Measurements from ENCODE around the gene PCF11. TPM values are rescaled to one million over a fixed set of nuclear protein-coding genes. Genes with fewer than 3 reads are reported as not detected.

PCF11 gene
- total RNA-seq, 1 donor: 46.2 TPM

GRCh38 chr11:83172551-83172950, 15.6 kb downstream of the PCF11 start:
- no peak overlapping the region for H3K4me3 ChIP-seq (ENCODE audit: low read depth, low read length)
- TF ChIP-seq CTCF (IDR thresholded peaks at IDR 0.05; ENCODE audit: insufficient read depth, low read depth, low read length): no peak
- no peak for DNase-seq (ENCODE audit: low read depth)

GRCh38 chr11:83174008-83174407, 17.1 kb downstream of the PCF11 start:
- TF ChIP-seq CTCF (IDR thresholded peaks at IDR 0.05; ENCODE audit: insufficient read depth, low read depth, low read length): no peak
- no peak for DNase-seq (ENCODE audit: low read depth)
- no peak overlapping the region for H3K4me3 ChIP-seq (ENCODE audit: low read depth, low read length)

GRCh38 chr11:83175815-83176214, 18.9 kb downstream of the PCF11 start:
- no peak for TF ChIP-seq CTCF (IDR thresholded peaks at IDR 0.05; ENCODE audit: insufficient read depth, low read depth, low read length)
- H3K4me3 ChIP-seq (ENCODE audit: low read depth, low read length): no peak overlapping the region
- no peak for DNase-seq (ENCODE audit: low read depth)

GRCh38 chr11:83181815-83182214, 24.9 kb downstream of the PCF11 start:
- no peak for TF ChIP-seq CTCF (IDR thresholded peaks at IDR 0.05; ENCODE audit: insufficient read depth, low read depth, low read length)
- no peak for DNase-seq (ENCODE audit: low read depth)
- no peak overlapping the region for H3K4me3 ChIP-seq (ENCODE audit: low read depth, low read length)

- H3K4me3 ChIP-seq (ENCODE audit: low read depth, low read length): no peak overlapping the region
- no peak for TF ChIP-seq CTCF (IDR thresholded peaks at IDR 0.05; ENCODE audit: insufficient read depth, low read depth, low read length)
- no peak for DNase-seq (ENCODE audit: low read depth)
Measured at GRCh38 chr11:83185767-83186166, 28.8 kb downstream of the PCF11 start.

- no peak for TF ChIP-seq CTCF (IDR thresholded peaks at IDR 0.05; ENCODE audit: insufficient read depth, low read depth, low read length)
- no peak overlapping the region for H3K4me3 ChIP-seq (ENCODE audit: low read depth, low read length)
- no peak for DNase-seq (ENCODE audit: low read depth)
Measured at GRCh38 chr11:83187465-83187864, 30.5 kb downstream of the PCF11 start.

GRCh38 chr11:83191491-83191890, 34.6 kb downstream of the PCF11 start:
- no peak overlapping the region for H3K4me3 ChIP-seq (ENCODE audit: low read depth, low read length)
- no peak for TF ChIP-seq CTCF (IDR thresholded peaks at IDR 0.05; ENCODE audit: insufficient read depth, low read depth, low read length)
- no peak for DNase-seq (ENCODE audit: low read depth)
